ENCODE results near the gene SNX20. TPM values are rescaled to one million over a fixed set of nuclear protein-coding genes. Genes with fewer than 3 reads are reported as not detected.

SNX20 gene
- total RNA-seq, 1 donor from 2014 or later = 0.20 TPM

- DNase-seq (ENCODE audit: low read depth in 2 of 2) = no peak
Measured at GRCh38 chr16:50705436-50706110, 24.5 kb upstream of the SNX20 start.

- no peak for DNase-seq (ENCODE audit: low read depth in 2 of 2)
Measured at GRCh38 chr16:50704245-50704644, 23.1 kb upstream of the SNX20 start.

GRCh38 chr16:50702725-50703124 is 21.6 kb upstream of the SNX20 start:
- no peak for DNase-seq (ENCODE audit: low read depth in 2 of 2)

GRCh38 chr16:50699326-50700159 is 18.4 kb upstream of the SNX20 start:
- no peak for DNase-seq (ENCODE audit: low read depth in 2 of 2)

GRCh38 chr16:50697881-50698767 is 17.0 kb upstream of the SNX20 start:
- peak; percentile 80 to 82 for DNase-seq (ENCODE audit: low read depth in 2 of 2)

- no peak for DNase-seq (ENCODE audit: low read depth in 2 of 2)
Measured at GRCh38 chr16:50697421-50697715, 16.3 kb upstream of the SNX20 start.

- peak; percentile 58 to 94 for DNase-seq (ENCODE audit: low read depth in 2 of 2)
Measured at GRCh38 chr16:50696575-50697420, 15.7 kb upstream of the SNX20 start.

- DNase-seq (ENCODE audit: low read depth in 2 of 2) = peak in 1 of 2 donors; percentile 31
Measured at GRCh38 chr16:50696126-50696525, 15.0 kb upstream of the SNX20 start.

- DNase-seq (ENCODE audit: low read depth in 2 of 2) = no peak
Measured at GRCh38 chr16:50695017-50696000, 14.2 kb upstream of the SNX20 start.

GRCh38 chr16:50694206-50694605 is 13.1 kb upstream of the SNX20 start:
- no peak for DNase-seq (ENCODE audit: low read depth in 2 of 2)

- peak in 1 of 2 donors; percentile 48 for DNase-seq (ENCODE audit: low read depth in 2 of 2)
Measured at GRCh38 chr16:50692999-50693781, 12.1 kb upstream of the SNX20 start, which contains the start of gene NOD2. NOD2 (plus strand) TSS chr16:50693606; CDS start chr16:50699496, 5,890 bp downstream.

GRCh38 chr16:50692644-50692998 is 11.5 kb upstream of the SNX20 start:
- peak in 1 of 2 donors; percentile 13 for DNase-seq (ENCODE audit: low read depth in 2 of 2)

- DNase-seq (ENCODE audit: low read depth in 2 of 2) = no peak
Measured at GRCh38 chr16:50690177-50690576, 9.1 kb upstream of the SNX20 start.

GRCh38 chr16:50688867-50689266 is 7.8 kb upstream of the SNX20 start:
- DNase-seq (ENCODE audit: low read depth in 2 of 2) = no peak

GRCh38 chr16:50688083-50688482 is 7.0 kb upstream of the SNX20 start:
- DNase-seq (ENCODE audit: low read depth in 2 of 2) = no peak

- DNase-seq (ENCODE audit: low read depth in 2 of 2) = no peak
Measured at GRCh38 chr16:50685462-50686063, 4.5 kb upstream of the SNX20 start.

GRCh38 chr16:50684823-50685461 is 3.8 kb upstream of the SNX20 start:
- DNase-seq (ENCODE audit: low read depth in 2 of 2) = no peak

GRCh38 chr16:50683689-50684374 is 2.7 kb upstream of the SNX20 start:
- no peak for DNase-seq (ENCODE audit: low read depth in 2 of 2)
